GM12878 (cell line): Measurements from ENCODE around the gene HEMK1. TPM values are rescaled to one million over a fixed set of nuclear protein-coding genes. Genes with fewer than 3 reads are reported as not detected.
A peak's percentile ranks its signal among the peaks of the same experiment; 100 is the strongest.

Source experiments
- ATAC-seq: fragments of 200-7000 bp; cut with Tn5 transposase; 3 replicates; pipeline ENCODE4 v1.9.1; 2020; ENCODE audit warnings: mild to moderate bottlenecking, moderate library complexity
- BruUV-seq: library from RNA; stranded (reverse); fragments of 400-500 nt; replicated peaks from 2 replicates; lab custom pipeline; 2021; lab: Mats Ljungman, UMichigan
- CTCF ChIA-PET: fragments of 300-600 bp; sonication (Branson Sonifier 250); formaldehyde crosslinking; extraction: SDS; loops from one replicate; lab custom pipeline; 2021; ENCODE audit warnings: inconsistent platforms; lab: Yijun Ruan, JAX
- POLR2A ChIA-PET: fragments of 350-600 bp; formaldehyde crosslinking; extraction: SDS; loops from one replicate; lab custom pipeline; 2021; ENCODE audit warnings: inconsistent platforms; lab: Charles Lee
- RAD21 ChIA-PET: fragments of 300-600 bp; sonication (Branson Sonifier 250); formaldehyde crosslinking; loops from one replicate; lab custom pipeline; 2023; ENCODE audit warnings: antibody characterized with exemption; ENCODE audit not compliant: unreplicated experiment; lab: Charles Lee
- SMC1A ChIA-PET: fragments of 300-600 bp; sonication (Branson Sonifier 250); formaldehyde crosslinking; loops from one replicate; lab custom pipeline; 2023; ENCODE audit not compliant: unreplicated experiment, uncharacterized antibody; lab: Charles Lee
- DNase-seq: peaks from one replicate; pipeline ENCODE4 v3.0.0-alpha.2; 2011; ENCODE audit warnings: low read depth, low spot score
- FAIRE-seq: peaks from 3 replicates; lab custom pipeline; 2011; peaks lifted over from hg19 to GRCh38; lab: Jason Lieb, UNC
- H2AFZ ChIP-seq: 2 replicates; pipeline ENCODE4 v1.6.0; 2011; ENCODE audit warnings: low read depth, low read length, control low read depth; ENCODE audit not compliant: control insufficient read depth
- H3K27ac ChIP-seq: 2 replicates; pipeline ENCODE4 v1.5.1; 2011; ENCODE audit warnings: control low read depth; ENCODE audit not compliant: control insufficient read depth, insufficient read depth
- H3K27me3 ChIP-seq, 2 experiments: replicated peaks in 1 of 2; 2 replicates each; pipeline versions ENCODE4 v1.6.0 to v1.6.1; 2011; ENCODE audit warnings: low read length in 1 of 2; ENCODE audit not compliant: control insufficient read depth in 2 of 2, insufficient read depth in 2 of 2
- H3K36me3 ChIP-seq, 2 experiments: 2 replicates each; pipeline ENCODE4 v1.5.1; 2011; ENCODE audit warnings: low read length in 1 of 2; ENCODE audit not compliant: control insufficient read depth in 2 of 2, insufficient read depth in 2 of 2
- H3K4me1 ChIP-seq: 2 replicates; pipeline ENCODE4 v1.6.1; 2011; ENCODE audit warnings: mild to moderate bottlenecking, low read length, moderate library complexity, mixed read lengths; ENCODE audit not compliant: control insufficient read depth, insufficient read depth
- H3K4me2 ChIP-seq: 2 replicates; pipeline ENCODE4 v1.6.0; 2011; ENCODE audit warnings: control low read depth; ENCODE audit not compliant: control insufficient read depth, insufficient read depth
- H3K4me3 ChIP-seq: fragments of 200-600 bp; sonication (generic); 2 replicates; pipeline ENCODE4 v1.5.1; 2016
- H3K79me2 ChIP-seq: 2 replicates; pipeline ENCODE4 v1.6.0; 2011; ENCODE audit warnings: low read length; ENCODE audit not compliant: control insufficient read depth, insufficient read depth
- H3K9ac ChIP-seq: 2 replicates; pipeline ENCODE4 v1.8.0; 2011; ENCODE audit warnings: low read length, control low read depth, mixed read lengths; ENCODE audit not compliant: control insufficient read depth, insufficient read depth
- H3K9me3 ChIP-seq: replicated peaks from 3 replicates; pipeline ENCODE4 v1.5.1; 2011; ENCODE audit warnings: mild to moderate bottlenecking, low read length; ENCODE audit not compliant: control insufficient read depth, insufficient read depth
- H4K20me1 ChIP-seq: 2 replicates; pipeline ENCODE4 v1.6.0; 2011; ENCODE audit not compliant: control insufficient read depth, insufficient read depth
- FOXM1 ChIP-seq: IDR thresholded peaks from 2 replicates; pipeline ENCODE4 v1.6.1; 2012; ENCODE audit warnings: low read depth, mild to moderate bottlenecking, inconsistent platforms, low read length, moderate library complexity
- HCFC1 ChIP-seq: fragments of 150-350 bp; IDR thresholded peaks from 2 replicates; pipeline ENCODE4 v1.6.1; 2014; ENCODE audit warnings: low read length
- IRF3 ChIP-seq: fragments of 450-650 bp; IDR thresholded peaks from 2 replicates; pipeline ENCODE4 v1.6.1; 2014; ENCODE audit warnings: mild to moderate bottlenecking
- MYC ChIP-seq: IDR thresholded peaks from 2 replicates; pipeline ENCODE4 v1.6.1; 2011; ENCODE audit warnings: mild to moderate bottlenecking, low read length, moderate library complexity, inconsistent platforms; ENCODE audit not compliant: insufficient read depth, insufficient replicate concordance, insufficient read length, severe bottlenecking
- NFIC ChIP-seq: IDR thresholded peaks from 2 replicates; pipeline ENCODE4 v1.6.1; 2012; ENCODE audit warnings: low read depth, mild to moderate bottlenecking, inconsistent platforms, low read length, moderate library complexity
- POLR2AphosphoS2 ChIP-seq: IDR thresholded peaks from 2 replicates; pipeline ENCODE4 v1.6.1; 2011; ENCODE audit warnings: low read depth, mild to moderate bottlenecking, low read length, improper control_type of control experiment, moderate library complexity
- RELA ChIP-seq: fragments of 450-650 bp; IDR thresholded peaks from 2 replicates; pipeline ENCODE4 v1.8.0; 2014; ENCODE audit warnings: borderline replicate concordance; ENCODE audit not compliant: partially characterized antibody
- RUNX3 ChIP-seq: IDR thresholded peaks from 2 replicates; pipeline ENCODE4 v1.6.1; 2012; ENCODE audit warnings: low read length, inconsistent platforms
- ZNF274 ChIP-seq: IDR thresholded peaks from one replicate; pipeline ENCODE4 v1.8.0; 2011; ENCODE audit not compliant: insufficient read length, insufficient read depth
- ZNF592 ChIP-seq: fragments of 450-650 bp; IDR thresholded peaks from 2 replicates; pipeline ENCODE4 v1.6.1; 2017; ENCODE audit warnings: mild to moderate bottlenecking, moderate library complexity
- WGBS: methylation state at CpG from one replicate; pipeline ENCODE4 v1.1.6; 2016; ENCODE audit warnings: low lambda C conversion rate; ENCODE audit not compliant: insufficient replicate concordance, insufficient coverage; ENCODE audit errors: missing lambda C conversion rate; 5-methylcytosine and 5-hydroxymethylcytosine counted together
- in situ Hi-C: fragments of 300-500 bp; cut with MboI; formaldehyde crosslinking; loops from 9 replicates; pipeline ENCODE4 v1.14.3; 2018; ENCODE audit warnings: mixed read lengths
- intact Hi-C: fragments of 100-400 bp; cut with micrococcal nuclease; formaldehyde crosslinking; loops from one replicate; pipeline ENCODE4 v1.14.2; 2022; ENCODE audit not compliant: unreplicated experiment
- polyA plus RNA-seq, 11 experiments: library from polyadenylated mRNA; depleted of rRNA in 4 of 11; unstranded in 6 of 11; stranded (reverse) in 5 of 11; fragments of >200 nt; fragmentation: Nextera tagmentation in 4 of 11; fragmentation: Illumina TruSeq in 1 of 11; extraction: Ambion mirVana in 4 of 11; extraction: Trizol in 1 of 11; gene quantifications; 1 replicate in 1 of 11; 2 replicates in 10 of 11; pipeline versions ENCODE4 v1.2.1 to v1.2.3, GENCODE V29; 2011 to 2016; ENCODE audit warnings: inconsistent platforms in 2 of 11, missing spikeins in 2 of 11, low read depth in 1 of 11
- total RNA-seq, 4 experiments: library from RNA; depleted of rRNA in 3 of 4; stranded (reverse); fragments of >200 nt in 3 of 4; fragmentation: Illumina TruSeq in 1 of 4; extraction: Trizol in 1 of 4; gene quantifications; 2 replicates each; pipeline versions ENCODE4 v1.2.1 to v1.2.3, GENCODE V29; 2013 to 2021
- TF ChIP-seq, protein P1 (sequence below): fragments of 450-650 bp; formaldehyde crosslinking; IDR thresholded peaks from 2 replicates; pipeline ENCODE4 v1.5.0; 2022; ENCODE audit warnings: mild to moderate bottlenecking, missing genetic modification characterization

Gene HEMK1
- total and polyA plus RNA-seq, 10 of the 15 experiments (the other 5 are each of a cell fraction or from before 2014, with no cell fraction given): 2.8 to 19.0 (median 12.0) TPM

DNA sequence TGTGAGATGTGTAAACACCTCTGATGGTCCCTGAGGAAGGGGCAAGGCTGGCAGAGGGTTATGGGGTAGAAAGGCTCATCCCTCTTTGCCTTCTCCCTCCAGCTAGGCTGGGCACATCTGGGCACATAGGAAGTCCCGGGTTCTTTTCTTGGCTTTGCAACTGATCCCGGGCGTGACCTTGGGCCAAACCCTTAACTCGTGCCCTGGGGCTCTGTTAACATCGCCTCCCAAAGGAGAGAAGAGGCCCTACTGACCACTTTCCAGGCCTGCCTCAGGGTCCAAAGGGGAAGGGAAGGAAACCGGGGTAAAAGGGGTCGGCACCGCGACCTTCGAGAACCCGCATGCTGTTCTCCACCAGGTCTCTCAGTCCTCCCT lies 2.3 kb upstream of the HEMK1 start:
- WGBS: 39% methylated on average over 11 of the region's 11 CpGs
- H3K36me3 ChIP-seq: no peaks in the 10 kb centered on the region
- H3K4me3 ChIP-seq: peak overlapping the region; percentile 81; the same call in 1 of the 2 replicates
- H3K27me3 ChIP-seq: no peaks in the 10 kb centered on the region
- peak overlapping the region; percentile 73 for H2AFZ ChIP-seq
- ChIA-PET POLR2A (interaction anchor here (0.6 to 2.5 kb wide), 14 partner anchors 19 to 1417 kb away, joined by 3 to 14 read pairs (median 4); partner anchors contain the start of genes CISH, CYB561D2, MAPKAPK3 and NPRL2), CTCF (interaction anchor here (0.8 to 9.9 kb wide), 10 partner anchors 10 to 1115 kb away, joined by 3 to 164 read pairs (median 6); partner anchors contain the start of genes CISH and MAPKAPK3), SMC1A (interaction anchor here (1.0 to 2.9 kb wide), 5 partner anchors 23 to 49 kb away, joined by 3 to 21 read pairs (median 3); partner anchors contain the start of gene CISH), RAD21 (interaction anchor here (0.8 to 2.0 kb wide), 7 partner anchors 23 to 53 kb away, joined by 3 to 14 read pairs (median 4); partner anchors contain the start of gene CISH)
- no peak for ATAC-seq
- no peaks in the 10 kb centered on the region for H4K20me1 ChIP-seq
- TF ChIP-seq, protein P1, sequence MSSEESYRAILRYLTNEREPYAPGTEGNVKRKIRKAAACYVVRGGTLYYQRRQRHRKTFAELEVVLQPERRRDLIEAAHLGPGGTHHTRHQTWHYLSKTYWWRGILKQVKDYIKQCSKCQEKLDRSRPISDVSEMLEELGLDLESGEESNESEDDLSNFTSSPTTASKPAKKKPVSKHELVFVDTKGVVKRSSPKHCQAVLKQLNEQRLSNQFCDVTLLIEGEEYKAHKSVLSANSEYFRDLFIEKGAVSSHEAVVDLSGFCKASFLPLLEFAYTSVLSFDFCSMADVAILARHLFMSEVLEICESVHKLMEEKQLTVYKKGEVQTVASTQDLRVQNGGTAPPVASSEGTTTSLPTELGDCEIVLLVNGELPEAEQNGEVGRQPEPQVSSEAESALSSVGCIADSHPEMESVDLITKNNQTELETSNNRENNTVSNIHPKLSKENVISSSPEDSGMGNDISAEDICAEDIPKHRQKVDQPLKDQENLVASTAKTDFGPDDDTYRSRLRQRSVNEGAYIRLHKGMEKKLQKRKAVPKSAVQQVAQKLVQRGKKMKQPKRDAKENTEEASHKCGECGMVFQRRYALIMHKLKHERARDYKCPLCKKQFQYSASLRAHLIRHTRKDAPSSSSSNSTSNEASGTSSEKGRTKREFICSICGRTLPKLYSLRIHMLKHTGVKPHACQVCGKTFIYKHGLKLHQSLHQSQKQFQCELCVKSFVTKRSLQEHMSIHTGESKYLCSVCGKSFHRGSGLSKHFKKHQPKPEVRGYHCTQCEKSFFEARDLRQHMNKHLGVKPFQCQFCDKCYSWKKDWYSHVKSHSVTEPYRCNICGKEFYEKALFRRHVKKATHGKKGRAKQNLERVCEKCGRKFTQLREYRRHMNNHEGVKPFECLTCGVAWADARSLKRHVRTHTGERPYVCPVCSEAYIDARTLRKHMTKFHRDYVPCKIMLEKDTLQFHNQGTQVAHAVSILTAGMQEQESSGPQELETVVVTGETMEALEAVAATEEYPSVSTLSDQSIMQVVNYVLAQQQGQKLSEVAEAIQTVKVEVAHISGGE: no peak
- no peak for TF ChIP-seq ZNF592
- no peak for TF ChIP-seq MYC
- TF ChIP-seq ZNF274: no peak
- no peak for TF ChIP-seq RELA
- TF ChIP-seq RUNX3: no peak
- no peak for TF ChIP-seq POLR2AphosphoS2
- TF ChIP-seq NFIC: no peak
- no peak for TF ChIP-seq IRF3
- no peak for TF ChIP-seq HCFC1
- TF ChIP-seq FOXM1: no peak
- no TSS peak for BruUV-seq
- H3K27ac ChIP-seq: no peak overlapping the region
- no peak for FAIRE-seq
- H3K4me1 ChIP-seq: peaks cover 13% of the 10 kb centered on the region
- H3K9ac ChIP-seq: peak overlapping the region; percentile 24; the same call in 1 of the 2 replicates
- DNase-seq: no peak
- H3K4me2 ChIP-seq: peak overlapping the region; percentile 96
- H3K9me3 ChIP-seq: no peaks in the 10 kb centered on the region
- H3K79me2 ChIP-seq: peaks cover 5% of the 10 kb centered on the region
- intact Hi-C loops: loop anchor here (5.0 kb wide), 1 partner anchor 820 kb away; the partner anchor contains the start of gene MANF
- in situ Hi-C loops: no loop called here
